Gastroesophageal sphincter (tissue), 4 donors: ENCODE results near the gene HCFC1R1. TPM values are rescaled to one million over a fixed set of nuclear protein-coding genes. Genes with fewer than 3 reads are reported as not detected.

Experiments
- ATAC-seq: fragments of 150-250 bp; one replicate; pipeline ENCODE4 v1.9.1; 2016; ENCODE audit warnings: mild to moderate bottlenecking, moderate library complexity
- H3K27ac ChIP-seq, 4 donors: fragments of 200-600 bp; sonication (generic) in 3 of 4; 1 replicate in 3 of 4; 2 replicates in 1 of 4; pipeline ENCODE4 v1.5.1; 2016 to 2019
- H3K27me3 ChIP-seq: fragments of 200-600 bp; sonication (generic); one replicate; pipeline ENCODE4 v1.5.1; 2019
- H3K36me3 ChIP-seq, 2 donors: fragments of 200-600 bp; sonication (generic); one replicate each; pipeline ENCODE4 v1.5.1; 2019; ENCODE audit warnings: control low read depth in 1 of 2
- H3K4me1 ChIP-seq, 3 donors: fragments of 200-600 bp; sonication (generic); 1 replicate in 2 of 3; 2 replicates in 1 of 3; pipeline ENCODE4 v1.5.1; 2016 to 2019; ENCODE audit warnings: control low read depth in 2 of 3
- H3K4me3 ChIP-seq, 2 donors: fragments of 200-600 bp; sonication (generic); one replicate each; pipeline ENCODE4 v1.5.1; 2019; ENCODE audit warnings: mild to moderate bottlenecking in 1 of 2, moderate library complexity in 1 of 2
- H3K9me3 ChIP-seq, 3 donors: fragments of 200-600 bp; sonication (generic); one replicate each; pipeline ENCODE4 v1.5.1; 2017 to 2019; ENCODE audit warnings: control low read depth in 2 of 3
- EP300 ChIP-seq: sonication (generic); formaldehyde crosslinking; IDR thresholded peaks from one replicate; pipeline ENCODE4 v1.6.1; 2017; ENCODE audit warnings: antibody characterized with exemption, mild to moderate bottlenecking
- POLR2A ChIP-seq, 2 donors: fragments of 450-650 bp; IDR thresholded peaks; one replicate each; pipeline ENCODE4 v1.6.1; 2017; ENCODE audit warnings: antibody characterized with exemption in 2 of 2, mild to moderate bottlenecking in 2 of 2, moderate library complexity in 1 of 2
- POLR2AphosphoS5 ChIP-seq: sonication (generic); formaldehyde crosslinking; IDR thresholded peaks from one replicate; pipeline ENCODE4 v1.6.1; 2017; ENCODE audit warnings: antibody characterized with exemption
- WGBS, 2 donors: methylation state at CpG; one replicate each; pipeline ENCODE4 v1.1.5; 2018; ENCODE audit warnings: low coverage in 1 of 2; 5-methylcytosine and 5-hydroxymethylcytosine counted together
- total RNA-seq, 4 donors: library from RNA; depleted of rRNA; stranded (reverse); fragments of >200 nt; gene quantifications; one replicate each; pipeline ENCODE4 v1.1.0, GENCODE V29; 2016
- TF ChIP-seq, protein P1 (sequence below), 4 experiments: fragments of 200-600 bp in 2 of 4; fragments of 450-650 bp in 2 of 4; sonication (generic) in 1 of 4; IDR thresholded peaks; one replicate each; pipeline ENCODE4 v1.5.1; 2017 to 2019; ENCODE audit warnings: antibody characterized with exemption in 4 of 4, mild to moderate bottlenecking in 2 of 4, moderate library complexity in 2 of 4

Gene HCFC1R1
- total RNA-seq, 4 donors from 2014 or later = 20.1 to 94.9 (median 40.5) TPM

DNA sequence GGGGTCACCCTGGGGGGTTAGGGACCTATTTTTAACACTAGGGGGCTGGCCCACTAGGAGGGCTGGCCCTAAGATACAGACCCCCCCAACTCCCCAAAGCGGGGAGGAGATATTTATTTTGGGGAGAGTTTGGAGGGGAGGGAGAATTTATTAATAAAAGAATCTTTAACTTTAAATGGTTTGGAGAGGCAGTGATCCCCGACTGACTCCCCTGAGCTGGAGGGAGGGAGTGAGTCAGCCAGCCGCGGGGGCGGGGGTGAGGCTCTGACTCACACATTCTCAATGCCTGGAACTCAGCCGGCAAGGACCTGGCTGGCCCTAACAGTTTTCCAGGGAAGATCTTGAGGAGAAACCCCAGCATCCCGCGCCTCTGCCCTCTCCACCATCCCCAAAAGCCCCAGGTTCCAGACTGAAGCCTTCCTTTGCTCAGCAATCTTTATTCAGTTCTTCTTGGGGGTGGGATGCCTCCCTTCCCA is 1.5 kb downstream of the HCFC1R1 start:
- Histone ChIP-seq H3K4me3 (peak overlapping the region in 1 of 2 donors; percentile 81), H3K27ac (peak overlapping the region; percentile 93 to 97 (median 96)), H3K27me3 (peaks cover 23% of the 10 kb centered on the region), H3K36me3 (peaks cover 0 to 20% of the 10 kb centered on the region in 2 donors), H3K9me3 (no peaks in the 10 kb centered on the region), H3K4me1 (peaks cover 0 to 69% (median 25%) of the 10 kb centered on the region in 3 donors)
- peak; percentile 92 for TF ChIP-seq POLR2AphosphoS5
- TF ChIP-seq, protein P1, sequence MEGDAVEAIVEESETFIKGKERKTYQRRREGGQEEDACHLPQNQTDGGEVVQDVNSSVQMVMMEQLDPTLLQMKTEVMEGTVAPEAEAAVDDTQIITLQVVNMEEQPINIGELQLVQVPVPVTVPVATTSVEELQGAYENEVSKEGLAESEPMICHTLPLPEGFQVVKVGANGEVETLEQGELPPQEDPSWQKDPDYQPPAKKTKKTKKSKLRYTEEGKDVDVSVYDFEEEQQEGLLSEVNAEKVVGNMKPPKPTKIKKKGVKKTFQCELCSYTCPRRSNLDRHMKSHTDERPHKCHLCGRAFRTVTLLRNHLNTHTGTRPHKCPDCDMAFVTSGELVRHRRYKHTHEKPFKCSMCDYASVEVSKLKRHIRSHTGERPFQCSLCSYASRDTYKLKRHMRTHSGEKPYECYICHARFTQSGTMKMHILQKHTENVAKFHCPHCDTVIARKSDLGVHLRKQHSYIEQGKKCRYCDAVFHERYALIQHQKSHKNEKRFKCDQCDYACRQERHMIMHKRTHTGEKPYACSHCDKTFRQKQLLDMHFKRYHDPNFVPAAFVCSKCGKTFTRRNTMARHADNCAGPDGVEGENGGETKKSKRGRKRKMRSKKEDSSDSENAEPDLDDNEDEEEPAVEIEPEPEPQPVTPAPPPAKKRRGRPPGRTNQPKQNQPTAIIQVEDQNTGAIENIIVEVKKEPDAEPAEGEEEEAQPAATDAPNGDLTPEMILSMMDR (IDR thresholded peaks at IDR 0.05) = no peak
- no peak for TF ChIP-seq EP300
- ATAC-seq = peak; percentile 66
- 4 to 20% methylated on average over 1 to 7 of the region's 8 CpGs for WGBS, 2 donors

DNA sequence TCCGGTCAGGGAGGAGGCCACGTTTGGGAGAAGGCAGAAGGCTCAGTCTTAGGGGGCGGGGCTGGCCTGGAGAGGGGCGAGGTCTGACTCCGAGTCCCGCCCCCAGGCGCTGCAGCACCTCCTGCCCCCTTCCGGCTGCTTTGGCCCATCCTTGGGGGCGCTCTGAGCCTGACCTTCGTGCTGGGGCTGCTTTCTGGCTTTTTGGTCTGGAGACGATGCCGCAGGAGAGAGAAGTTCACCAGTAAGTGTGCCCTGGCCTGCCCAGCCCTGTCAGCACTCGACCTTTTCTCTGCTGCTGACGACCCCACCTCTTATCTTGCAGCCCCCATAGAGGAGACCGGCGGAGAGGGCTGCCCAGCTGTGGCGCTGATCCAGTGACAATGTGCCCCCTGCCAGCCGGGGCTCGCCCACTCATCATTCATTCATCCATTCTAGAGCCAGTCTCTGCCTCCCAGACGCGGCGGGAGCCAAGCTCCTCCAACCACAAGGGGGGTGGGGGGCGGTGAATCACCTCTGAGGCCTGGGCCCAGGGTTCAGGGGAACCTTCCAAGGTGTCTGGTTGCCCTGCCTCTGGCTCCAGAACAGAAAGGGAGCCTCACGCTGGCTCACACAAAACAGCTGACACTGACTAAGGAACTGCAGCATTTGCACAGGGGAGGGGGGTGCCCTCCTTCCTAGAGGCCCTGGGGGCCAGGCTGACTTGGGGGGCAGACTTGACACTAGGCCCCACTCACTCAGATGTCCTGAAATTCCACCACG is 2.1 kb downstream of the HCFC1R1 start:
- TF ChIP-seq EP300 = no peak
- TF ChIP-seq, protein P1 (IDR thresholded peaks at IDR 0.05) = peak in 3 of 4 experiments; percentile 29 to 59 (median 42)
- TF ChIP-seq POLR2AphosphoS5 = peak; percentile 43
- peak; percentile 32 for ATAC-seq
- Histone ChIP-seq H3K4me3 (peak overlapping the region; percentile 60 to 73), H3K36me3 (peaks cover 0 to 13% of the 10 kb centered on the region in 2 donors), H3K27ac (peak overlapping the region; percentile 93 to 97 (median 96)), H3K9me3 (no peaks in the 10 kb centered on the region), H3K4me1 (peaks cover 0 to 69% (median 25%) of the 10 kb centered on the region in 3 donors), H3K27me3 (peaks cover 29% of the 10 kb centered on the region)
- 10% methylated on average over 4 of the region's 25 CpGs; no CpG with 5 or more reads in 1 of the 2 donors for WGBS, 2 donors

DNA sequence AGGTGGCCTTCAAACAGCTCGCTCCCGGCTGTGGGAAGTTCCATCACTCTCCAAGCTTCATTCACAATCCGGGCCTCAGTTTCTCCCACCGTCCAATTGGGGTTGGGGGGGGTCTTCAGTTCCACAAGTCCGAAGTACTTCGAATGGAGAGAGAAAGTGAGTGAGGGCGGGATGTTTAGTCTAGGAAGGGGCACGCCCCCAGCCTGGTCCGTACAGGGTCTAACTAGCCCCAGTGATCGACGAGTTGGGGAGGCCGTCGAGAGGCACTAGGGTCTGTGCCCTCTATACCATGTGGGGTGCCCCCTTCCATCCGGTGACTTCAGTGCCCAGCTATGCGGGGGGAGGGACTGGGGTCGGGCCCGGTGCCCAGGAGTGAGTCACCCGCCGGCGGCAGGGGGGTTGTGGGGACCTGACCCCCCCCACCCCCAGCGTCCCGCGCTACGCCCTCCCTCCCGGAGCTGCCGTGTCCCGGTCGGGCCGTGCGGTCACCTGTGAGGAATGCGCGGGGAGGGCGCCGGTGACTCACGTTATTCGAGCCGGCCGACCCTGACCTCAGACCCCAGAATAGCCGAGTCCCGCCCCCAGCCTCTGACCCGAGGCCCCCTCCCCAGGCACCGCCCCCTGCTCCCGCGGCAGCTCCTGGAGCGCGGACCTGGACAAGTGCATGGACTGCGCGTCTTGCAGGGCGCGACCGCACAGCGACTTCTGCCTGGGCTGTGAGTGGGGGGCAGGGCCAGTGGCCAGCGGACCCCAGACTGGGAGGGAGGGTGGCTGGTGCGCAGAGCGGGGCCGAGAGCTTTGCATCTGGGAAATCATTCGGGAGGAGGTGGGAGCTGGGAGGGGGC is 2.9 kb downstream of the HCFC1R1 start:
- Histone ChIP-seq H3K9me3 (no peaks in the 10 kb centered on the region), H3K36me3 (peaks cover 0 to 5% of the 10 kb centered on the region in 2 donors), H3K27me3 (peaks cover 33% of the 10 kb centered on the region), H3K4me1 (peaks cover 0 to 69% (median 25%) of the 10 kb centered on the region in 3 donors), H3K4me3 (peak overlapping the region; percentile 60 to 73), H3K27ac (peak overlapping the region; percentile 93 to 97 (median 96))
- TF ChIP-seq EP300 (no peak), POLR2AphosphoS5 (peak; percentile 97), POLR2A (IDR thresholded peaks at IDR 0.05) (no peak)
- TF ChIP-seq, protein P1 (IDR thresholded peaks at IDR 0.05) = no peak
- WGBS, 2 donors = 0% methylated on average over 1 of the region's 57 CpGs
- ATAC-seq = peak; percentile 60

DNA sequence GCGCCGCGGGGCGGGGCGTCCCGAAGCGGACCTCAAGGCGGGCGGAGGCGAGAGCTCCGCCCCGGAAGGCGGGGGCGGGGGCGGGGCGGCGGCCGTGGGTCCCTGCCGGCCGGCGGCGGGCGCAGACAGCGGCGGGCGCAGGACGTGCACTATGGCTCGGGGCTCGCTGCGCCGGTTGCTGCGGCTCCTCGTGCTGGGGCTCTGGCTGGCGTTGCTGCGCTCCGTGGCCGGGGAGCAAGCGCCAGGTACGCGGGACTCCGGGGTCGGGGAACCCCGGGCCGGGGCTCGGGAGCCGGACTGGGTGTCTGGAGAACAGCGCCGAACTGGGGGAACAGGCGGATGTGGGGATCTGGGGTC is 3.5 kb downstream of the HCFC1R1 start, which contains the start of gene TNFRSF12A:
TNFRSF12A (plus strand) TSS at position 122 of the 357 bp plus-strand sequence; CDS start at position 152, 30 bp downstream.
- Histone ChIP-seq H3K36me3 (no peaks in the 10 kb centered on the region), H3K27ac (peak within 1 kb of the TSS; percentile 93 to 97 (median 96)), H3K9me3 (no peaks in the 10 kb centered on the region), H3K4me3 (peak within 1 kb of the TSS; percentile 60 to 73), H3K27me3 (peaks cover 39% of the 10 kb centered on the region), H3K4me1 (peaks cover 0 to 67% (median 25%) of the 10 kb centered on the region in 3 donors)
- 0% methylated on average over 2 of the region's 49 CpGs; no CpG with 5 or more reads in 1 of the 2 donors for WGBS, 2 donors
- TF ChIP-seq EP300 (no peak), POLR2AphosphoS5 (peak; percentile 95), POLR2A (IDR thresholded peaks at IDR 0.05) (peak; percentile 83 to 95)
- TF ChIP-seq, protein P1 (IDR thresholded peaks at IDR 0.05) = peak in 3 of 4 experiments; percentile 29 to 43 (median 33)
- ATAC-seq = peak; percentile 42
